Testis (tissue), 2 donors: ENCODE results near the gene LIN9.
"Not testable (repeated sequence)": the region's sequence is repeated elsewhere in the genome, so short reads cannot be mapped to it uniquely, and the experiment has no call there.

Experiments
- CTCF ChIP-seq, 3 experiments: fragments of 450-650 bp in 2 of 3; fragments of 200-600 bp in 1 of 3; sonication (generic) in 1 of 3; IDR thresholded peaks; one replicate each; pipeline ENCODE4 v1.5.1; 2016 to 2019; ENCODE audit warnings: antibody characterized with exemption in 3 of 3, mild to moderate bottlenecking in 2 of 3, moderate library complexity in 1 of 3
- POLR2A ChIP-seq: fragments of 450-650 bp; IDR thresholded peaks from one replicate; pipeline ENCODE4 v1.6.1; 2017; ENCODE audit warnings: antibody characterized with exemption, mild to moderate bottlenecking, moderate library complexity

GRCh38 chr1:226272233-226272902, 36.6 kb downstream of the LIN9 start:
- TF ChIP-seq CTCF (IDR thresholded peaks at IDR 0.05); POLR2A: not testable (repeated sequence)
